BLaER1 treated with 17β-estradiol and CSF1 and Interleukin-3, amounts not matched to agents 10 nM and 100 nM (cell line): ENCODE measurements around the gene RNU5B-1.

Source experiments
- H3K27ac ChIP-seq, 11 experiments: shearing (Covaris generic); formaldehyde crosslinking; 2 replicates each; pipeline ENCODE4 v1.8.1; 2022
- H3K27me3 ChIP-seq, 11 experiments: shearing (Covaris generic); formaldehyde crosslinking; 2 replicates each; pipeline ENCODE4 v1.8.1; 2022
- H3K36me3 ChIP-seq, 11 experiments: shearing (Covaris generic); formaldehyde crosslinking; 2 replicates each; pipeline ENCODE4 v1.8.1; 2022
- H3K4me1 ChIP-seq, 10 experiments: shearing (Covaris generic); formaldehyde crosslinking; 2 replicates each; pipeline ENCODE4 v1.8.1; 2022
- H3K4me2 ChIP-seq, 11 experiments: shearing (Covaris generic); formaldehyde crosslinking; 2 replicates each; pipeline ENCODE4 v1.8.1; 2022
- H3K4me3 ChIP-seq, 10 experiments: shearing (Covaris generic); formaldehyde crosslinking; 2 replicates each; pipeline ENCODE4 v1.8.1; 2022
- H3K9ac ChIP-seq, 11 experiments: shearing (Covaris generic); formaldehyde crosslinking; 2 replicates each; pipeline ENCODE4 v1.8.1; 2022
- H3K9me3 ChIP-seq, 11 experiments: shearing (Covaris generic); formaldehyde crosslinking; replicated peaks in 1 of 11; 2 replicates each; pipeline ENCODE4 v1.8.1; 2022
- H4K20me1 ChIP-seq, 11 experiments: shearing (Covaris generic); formaldehyde crosslinking; 2 replicates each; pipeline ENCODE4 v1.8.1; 2022
- Cebpa-rat ChIP-seq, 11 experiments: shearing (Covaris generic); IDR thresholded peaks; 2 replicates each; pipeline ENCODE4 v1.8.1; 2022

The RNU5B-1 gene

DNA sequence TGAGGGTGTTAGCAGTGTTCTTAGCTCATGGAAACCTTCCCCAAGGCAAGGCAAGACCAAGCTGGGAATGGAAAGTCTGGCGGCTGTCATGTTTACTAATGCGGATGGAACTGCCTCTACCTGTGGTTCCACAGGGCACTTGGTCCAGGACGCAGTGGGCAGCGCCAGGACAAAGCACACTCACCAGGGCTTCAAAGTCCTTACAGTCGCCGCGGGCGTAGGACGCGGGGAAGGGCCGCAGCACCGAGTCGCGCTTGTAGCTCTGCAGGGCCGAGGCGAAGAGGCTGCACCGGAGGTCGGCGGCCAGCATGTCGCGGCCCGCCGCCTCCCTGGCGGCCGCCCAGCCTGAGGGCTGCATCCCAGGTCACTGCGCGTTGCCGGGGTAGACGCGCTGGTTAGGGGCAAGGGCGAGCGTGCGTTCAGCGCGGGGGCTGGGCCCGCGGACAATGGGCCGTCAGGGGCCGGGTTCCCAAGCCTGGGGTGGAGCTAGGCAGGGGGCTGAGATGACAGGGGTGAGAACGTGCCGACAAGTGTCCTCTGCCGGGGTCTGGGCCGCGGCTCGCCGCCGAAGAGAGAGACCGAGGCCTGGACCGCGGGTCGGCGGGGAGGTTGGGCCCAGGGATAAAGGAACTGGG, 18.3 kb upstream of the RNU5B-1 start:
- Histone ChIP-seq H3K4me2 (peak overlapping the region; percentile 82 to 99 (median 97)), H3K4me1 (peaks cover 23 to 47% (median 32%) of the 10 kb centered on the region in 10 experiments), H3K27ac (peak overlapping the region; percentile 59 to 94 (median 92)), H4K20me1 (peaks cover 0 to 11% (median 0%) of the 10 kb centered on the region in 11 experiments; a peak in 1 of 22 replicates), H3K27me3 (no peaks in the 10 kb centered on the region), H3K9ac (peak overlapping the region; percentile 72 to 95 (median 91)), H3K36me3 (peaks cover 0 to 24% (median 8%) of the 10 kb centered on the region in 11 experiments; a peak in 9 of 22 replicates), H3K9me3 (no peaks in the 10 kb centered on the region), H3K4me3 (peak overlapping the region; percentile 60 to 87 (median 75))
- no peak for TF ChIP-seq Cebpa-rat (IDR thresholded peaks at IDR 0.05)

DNA sequence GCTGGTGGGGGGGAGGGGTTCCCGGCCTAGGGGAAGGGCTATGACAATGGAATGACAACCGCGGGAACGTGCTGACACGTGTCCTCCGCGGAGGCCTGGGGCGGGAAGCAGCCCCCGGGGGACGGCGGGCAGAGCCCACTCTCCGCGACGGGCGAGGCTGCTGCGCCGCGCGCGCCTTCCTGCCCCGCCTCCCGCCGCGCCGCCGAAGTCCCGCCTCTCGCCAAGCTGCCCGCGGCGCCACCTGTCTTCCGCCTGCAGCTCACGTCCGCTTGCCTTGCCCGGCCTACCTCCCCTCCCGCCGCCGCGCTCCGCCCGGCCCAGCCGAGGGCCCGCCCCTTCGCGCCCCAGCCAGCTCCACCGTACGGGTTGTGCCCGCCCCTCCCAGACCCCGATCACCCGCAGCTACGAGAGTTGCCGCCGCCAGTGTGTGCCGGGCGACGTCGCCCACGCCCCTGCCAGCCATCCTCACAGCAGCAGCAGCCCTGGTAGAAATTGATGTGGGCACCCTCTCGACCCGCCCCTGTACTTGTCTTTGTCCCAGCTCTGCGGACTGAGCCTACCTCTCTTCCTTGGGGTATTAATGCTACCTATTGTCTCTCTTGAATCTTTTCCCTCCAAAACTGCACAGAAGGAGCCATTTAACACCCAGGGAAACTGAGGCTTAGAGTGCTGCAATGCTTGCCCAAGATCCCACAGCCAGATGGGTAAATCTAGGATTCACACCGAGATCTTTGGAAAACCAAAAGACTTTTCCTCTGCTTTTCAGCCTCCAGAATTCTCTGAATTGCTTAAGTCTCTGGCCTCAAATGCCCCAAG, 17.6 kb upstream of the RNU5B-1 start, which contains the start of gene PARP16:
TSS of gene PARP16 (minus strand) at position 180 of the 816 bp plus-strand sequence. CDS start 457 bp downstream, outside the sequence.
- no peaks in the 10 kb centered on the region for H3K27me3 ChIP-seq
- no peak for TF ChIP-seq Cebpa-rat (IDR thresholded peaks at IDR 0.05)
- peaks cover 0 to 20% (median 8%) of the 10 kb centered on the region in 11 experiments; a peak in 8 of 22 replicates for H3K36me3 ChIP-seq
- H3K27ac ChIP-seq: peak within 1 kb of the TSS; percentile 59 to 94 (median 92)
- H3K4me3 ChIP-seq: peak within 1 kb of the TSS; percentile 60 to 87 (median 75)
- H4K20me1 ChIP-seq: peaks cover 0 to 10% (median 0%) of the 10 kb centered on the region in 11 experiments; a peak in 1 of 22 replicates
- H3K9me3 ChIP-seq: no peaks in the 10 kb centered on the region
- peak within 1 kb of the TSS; percentile 82 to 99 (median 97) for H3K4me2 ChIP-seq
- peak within 1 kb of the TSS; percentile 72 to 95 (median 91) for H3K9ac ChIP-seq
- peaks cover 23 to 47% (median 32%) of the 10 kb centered on the region in 10 experiments for H3K4me1 ChIP-seq

DNA sequence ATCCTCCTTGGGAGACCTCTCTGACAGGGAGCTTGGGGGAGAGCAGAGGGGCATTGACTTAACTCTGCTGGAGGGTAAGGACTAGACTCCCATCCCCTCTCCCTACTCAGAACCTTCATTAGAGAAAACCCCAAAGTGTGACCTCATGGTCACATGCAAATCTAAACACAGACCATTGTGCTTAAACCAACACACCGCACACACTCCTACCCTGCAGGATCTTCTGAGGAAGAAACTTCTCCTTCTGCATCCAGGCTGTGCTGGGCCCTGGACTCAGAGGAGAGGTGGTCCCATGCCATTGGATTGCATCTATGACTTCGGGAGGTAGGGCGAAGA, 17.0 kb upstream of the RNU5B-1 start:
- Histone ChIP-seq H3K4me1 (peaks cover 23 to 46% (median 34%) of the 10 kb centered on the region in 10 experiments), H3K27me3 (no peaks in the 10 kb centered on the region), H3K9ac (peak overlapping the region in 10 of 11 experiments; percentile 72 to 95 (median 92); a peak in 18 of 22 replicates), H3K4me3 (peak overlapping the region in 3 of 10 experiments; percentile 71 to 75 (median 75); a peak in 7 of 20 replicates), H3K4me2 (peak overlapping the region; percentile 82 to 99 (median 97)), H3K9me3 (no peaks in the 10 kb centered on the region), H4K20me1 (peaks cover 0 to 4% (median 0%) of the 10 kb centered on the region in 11 experiments; a peak in 1 of 22 replicates), H3K27ac (peak overlapping the region; percentile 15 to 94 (median 92); a peak in 20 of 22 replicates), H3K36me3 (peaks cover 0 to 16% (median 7%) of the 10 kb centered on the region in 11 experiments; a peak in 8 of 22 replicates)
- no peak for TF ChIP-seq Cebpa-rat (IDR thresholded peaks at IDR 0.05)

DNA sequence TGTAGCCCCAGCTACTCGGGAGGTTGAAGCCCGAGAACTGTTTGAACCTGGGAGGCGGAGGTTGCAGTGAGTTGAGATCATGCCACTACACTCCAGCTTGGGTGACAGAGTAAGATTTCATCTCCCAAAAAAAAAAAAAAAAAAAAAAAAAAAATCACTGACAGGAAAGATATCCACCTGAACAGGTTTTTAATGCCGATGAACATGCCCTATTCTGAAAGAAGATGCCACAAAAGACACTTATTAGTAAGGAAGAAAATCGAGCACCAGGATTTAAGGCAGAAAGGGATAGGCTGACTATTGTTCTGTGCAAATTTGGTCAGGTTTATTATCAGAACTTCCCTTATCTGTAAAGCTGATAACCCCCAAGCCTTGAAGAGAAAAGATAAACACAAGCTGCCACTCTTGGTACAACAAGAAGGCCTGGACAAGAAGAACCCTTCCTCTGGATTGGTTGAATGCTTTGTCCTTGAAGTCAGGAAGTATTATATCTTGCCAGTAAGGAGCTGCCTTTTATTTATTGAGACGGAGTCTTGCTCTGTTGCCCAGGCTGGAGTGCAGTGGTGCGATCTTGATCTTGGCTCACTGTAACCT, 15.1 kb upstream of the RNU5B-1 start:
- Histone ChIP-seq H3K27ac (no peak overlapping the region), H3K9ac (no peak overlapping the region), H3K9me3 (no peaks in the 10 kb centered on the region), H3K36me3 (no peaks in the 10 kb centered on the region), H3K4me1 (peaks cover 24 to 41% (median 30%) of the 10 kb centered on the region in 10 experiments), H3K4me2 (no peak overlapping the region), H3K27me3 (no peaks in the 10 kb centered on the region), H3K4me3 (no peak overlapping the region), H4K20me1 (no peaks in the 10 kb centered on the region)
- TF ChIP-seq Cebpa-rat (IDR thresholded peaks at IDR 0.05): no peak

DNA sequence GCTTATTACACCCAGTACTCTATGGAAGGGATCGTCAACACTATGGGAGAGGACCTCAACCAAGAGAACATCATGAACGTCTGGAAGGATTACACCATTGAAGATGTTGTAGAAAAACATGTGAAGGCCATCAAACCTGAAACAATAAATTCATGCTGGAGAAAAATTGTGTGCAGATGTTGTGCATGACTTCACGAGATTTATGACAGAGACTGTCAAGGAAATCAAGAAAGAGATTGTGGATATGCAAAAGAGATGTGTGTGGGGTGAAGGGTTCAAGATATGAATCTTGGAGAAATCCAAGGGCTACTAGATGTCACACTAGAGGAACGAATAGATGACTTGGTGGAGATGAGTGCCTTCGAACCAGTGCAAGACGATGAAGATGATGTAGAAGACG, 14.2 kb upstream of the RNU5B-1 start:
- no peaks in the 10 kb centered on the region for H4K20me1 ChIP-seq
- no peak overlapping the region for H3K4me2 ChIP-seq
- peaks cover 19 to 37% (median 21%) of the 10 kb centered on the region in 10 experiments for H3K4me1 ChIP-seq
- TF ChIP-seq Cebpa-rat (IDR thresholded peaks at IDR 0.05): no peak
- no peaks in the 10 kb centered on the region for H3K27me3 ChIP-seq
- no peaks in the 10 kb centered on the region for H3K9me3 ChIP-seq
- H3K4me3 ChIP-seq: no peak overlapping the region
- no peak overlapping the region for H3K27ac ChIP-seq
- no peak overlapping the region for H3K9ac ChIP-seq
- H3K36me3 ChIP-seq: no peaks in the 10 kb centered on the region

DNA sequence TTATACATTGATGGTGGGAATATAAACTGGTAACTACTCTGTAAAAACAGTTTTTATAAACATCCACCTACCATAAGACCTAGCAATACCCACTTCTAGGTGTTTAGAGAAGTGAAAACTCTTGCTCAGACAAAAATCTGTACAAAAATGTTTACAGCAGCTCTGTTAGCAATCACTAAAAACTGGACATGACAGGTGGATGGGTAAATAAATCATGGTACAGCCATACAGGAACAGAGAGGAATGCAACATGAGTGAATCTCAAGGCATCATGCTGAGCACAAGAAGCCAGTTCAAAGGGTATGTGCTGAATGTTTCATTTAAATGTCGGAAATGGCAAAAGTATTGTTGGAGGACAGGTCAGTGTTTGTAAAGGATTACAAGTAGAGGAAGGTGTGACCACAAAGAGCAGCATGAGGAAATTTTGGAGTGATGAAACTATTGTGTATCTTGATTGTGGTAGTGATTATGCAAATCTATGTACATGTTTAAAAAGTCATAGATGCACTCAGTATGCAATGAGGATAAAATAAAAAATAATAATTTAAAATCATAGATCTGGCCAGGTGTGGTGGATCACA, 11.4 kb upstream of the RNU5B-1 start:
- Histone ChIP-seq H3K27ac (peak overlapping the region in 1 of 11 experiments; percentile 46; a peak in 1 of 22 replicates), H3K9ac (no peak overlapping the region)

DNA sequence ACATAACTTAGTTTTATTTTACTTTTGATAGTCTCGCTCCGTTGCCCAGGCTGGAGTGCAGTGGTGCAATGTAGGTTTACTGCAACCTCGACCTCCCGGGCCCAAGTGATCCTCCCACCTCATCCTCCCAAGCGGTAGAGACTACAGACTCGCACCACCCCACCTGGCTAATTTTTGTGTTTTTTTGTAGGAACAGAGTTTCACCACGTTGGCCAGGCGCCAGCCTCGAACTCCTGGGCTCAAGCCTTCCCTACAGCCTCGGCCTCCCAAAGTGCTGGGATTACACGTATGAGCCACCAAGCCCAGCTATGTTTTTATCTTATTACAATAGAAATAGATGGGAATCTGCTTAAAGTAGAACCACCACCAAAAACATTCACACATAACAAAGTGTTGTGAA, 5.7 kb upstream of the RNU5B-1 start:
- Histone ChIP-seq H3K4me3 (no peak overlapping the region), H3K4me1 (peaks cover 18 to 57% (median 46%) of the 10 kb centered on the region in 10 experiments)

More for the DNA sequence above, 11.4 kb upstream of the RNU5B-1 start:
- Histone ChIP-seq H3K9me3 (no peaks in the 10 kb centered on the region), H3K27me3 (no peaks in the 10 kb centered on the region), H3K36me3 (no peaks in the 10 kb centered on the region), H3K4me2 (peak overlapping the region in 2 of 11 experiments; percentile 6 to 14; a peak in 3 of 22 replicates), H3K4me3 (no peak overlapping the region), H3K4me1 (peaks cover 14 to 29% (median 20%) of the 10 kb centered on the region in 10 experiments), H4K20me1 (no peaks in the 10 kb centered on the region)
- peak in 1 of 11 experiments; percentile 24; a peak in 1 of 22 replicates for TF ChIP-seq Cebpa-rat (IDR thresholded peaks at IDR 0.05)

DNA sequence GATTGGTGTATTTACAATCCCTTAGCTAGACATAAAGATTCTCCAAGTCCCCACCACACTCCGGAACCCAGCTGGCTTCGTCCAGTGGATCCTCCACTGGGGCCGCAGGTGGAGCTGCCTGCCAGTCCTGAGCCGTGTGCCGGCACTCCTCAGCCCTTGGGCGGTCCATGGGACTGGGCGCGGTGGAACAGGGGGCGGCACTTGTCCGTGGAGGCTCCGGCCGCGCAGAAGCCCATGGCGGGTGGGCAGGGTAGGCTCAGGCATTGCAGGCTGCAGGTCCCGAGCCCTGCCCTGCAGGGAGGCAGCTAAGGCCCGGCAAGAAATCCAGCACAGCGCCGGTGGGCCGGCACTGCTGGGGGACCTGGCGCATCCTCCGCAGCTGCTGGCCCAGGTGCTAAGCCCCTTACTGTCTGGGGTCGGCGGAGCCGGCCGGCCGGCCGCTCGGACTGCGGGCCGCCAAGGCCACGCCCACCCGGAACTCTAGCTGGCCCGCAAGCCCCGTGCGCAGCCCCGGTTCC, 3.5 kb upstream of the RNU5B-1 start:
- peaks cover 0 to 8% (median 6%) of the 10 kb centered on the region in 11 experiments; a peak in 11 of 22 replicates for H3K9me3 ChIP-seq
- no peak overlapping the region for H3K9ac ChIP-seq
- no peak for TF ChIP-seq Cebpa-rat (IDR thresholded peaks at IDR 0.05)
- no peak overlapping the region for H3K4me3 ChIP-seq
- no peaks in the 10 kb centered on the region for H3K27me3 ChIP-seq
- no peak overlapping the region for H3K4me2 ChIP-seq
- H4K20me1 ChIP-seq: peaks cover 0 to 11% (median 0%) of the 10 kb centered on the region in 11 experiments; a peak in 2 of 22 replicates
- H3K27ac ChIP-seq: peak overlapping the region in 1 of 11 experiments; percentile 18; a peak in 1 of 22 replicates
- H3K4me1 ChIP-seq: peaks cover 30 to 66% (median 56%) of the 10 kb centered on the region in 10 experiments
- no peaks in the 10 kb centered on the region for H3K36me3 ChIP-seq

More for the DNA sequence above, 5.7 kb upstream of the RNU5B-1 start:
- Histone ChIP-seq H3K27ac (peak overlapping the region in 2 of 11 experiments; percentile 36 to 99; a peak in 2 of 22 replicates), H3K9ac (peak overlapping the region in 5 of 11 experiments; percentile 5 to 41 (median 15); a peak in 3 of 22 replicates), H4K20me1 (no peaks in the 10 kb centered on the region), H3K9me3 (peaks cover 0 to 8% (median 6%) of the 10 kb centered on the region in 11 experiments; a peak in 11 of 22 replicates), H3K27me3 (no peaks in the 10 kb centered on the region), H3K4me2 (peak overlapping the region in 8 of 11 experiments; percentile 15 to 81 (median 56); a peak in 13 of 22 replicates), H3K36me3 (no peaks in the 10 kb centered on the region)
- no peak for TF ChIP-seq Cebpa-rat (IDR thresholded peaks at IDR 0.05)
